SW480 (cell line): ENCODE results near the gene GPD1L.
"Not testable (repeated sequence)": the region's sequence is repeated elsewhere in the genome, so short reads cannot be mapped to it uniquely, and the experiment has no call there.

Experiments used
- DNase-seq: peaks from one replicate; pipeline ENCODE4 v3.0.0-alpha.2; 2016; ENCODE audit warnings: low spot score

The GPD1L gene

GRCh38 chr3:32105291-32106131 lies 909 bp upstream of the GPD1L start:
- DNase-seq = peak; percentile 45

GRCh38 chr3:32106929-32107362 lies 526 bp downstream of the GPD1L start:
- peak; percentile 54 for DNase-seq

GRCh38 chr3:32108224-32108623 lies 1.8 kb downstream of the GPD1L start:
- not testable (repeated sequence) for DNase-seq

- DNase-seq = no peak
Measured at GRCh38 chr3:32109256-32109655, 2.8 kb downstream of the GPD1L start.

- DNase-seq = no peak
Measured at GRCh38 chr3:32110233-32110760, 3.9 kb downstream of the GPD1L start.

- DNase-seq = no peak
Measured at GRCh38 chr3:32111560-32111959, 5.1 kb downstream of the GPD1L start.

- DNase-seq = no peak
Measured at GRCh38 chr3:32113566-32113965, 7.1 kb downstream of the GPD1L start.

GRCh38 chr3:32113981-32114545 lies 7.6 kb downstream of the GPD1L start:
- no peak for DNase-seq

- not testable (repeated sequence) for DNase-seq
Measured at GRCh38 chr3:32114546-32115386, 8.3 kb downstream of the GPD1L start.

- DNase-seq = no peak
Measured at GRCh38 chr3:32117320-32117719, 10.9 kb downstream of the GPD1L start.

- DNase-seq = no peak
Measured at GRCh38 chr3:32118215-32118614, 11.8 kb downstream of the GPD1L start.

GRCh38 chr3:32120471-32120870 lies 14.1 kb downstream of the GPD1L start:
- DNase-seq = no peak

GRCh38 chr3:32121137-32121536 lies 14.7 kb downstream of the GPD1L start:
- no peak for DNase-seq

GRCh38 chr3:32123620-32124019 lies 17.2 kb downstream of the GPD1L start:
- no peak for DNase-seq

- DNase-seq = no peak
Measured at GRCh38 chr3:32125012-32125411, 18.6 kb downstream of the GPD1L start.

GRCh38 chr3:32126305-32127015 lies 20.0 kb downstream of the GPD1L start:
- DNase-seq = no peak

- DNase-seq = no peak
Measured at GRCh38 chr3:32127219-32127826, 20.9 kb downstream of the GPD1L start.

GRCh38 chr3:32128936-32129335 lies 22.5 kb downstream of the GPD1L start:
- DNase-seq = no peak

- DNase-seq = no peak
Measured at GRCh38 chr3:32129832-32130231, 23.4 kb downstream of the GPD1L start.

GRCh38 chr3:32132121-32132520 lies 25.7 kb downstream of the GPD1L start:
- no peak for DNase-seq

- no peak for DNase-seq
Measured at GRCh38 chr3:32132706-32133105, 26.3 kb downstream of the GPD1L start.
